Endodermal cell (in vitro differentiated cells): ENCODE data around the gene SHKBP1. TPM values are rescaled to one million over a fixed set of nuclear protein-coding genes. Genes with fewer than 3 reads are reported as not detected.
A peak's percentile ranks its signal among the peaks of the same experiment; 100 is the strongest.

Source experiments
- DNase-seq: peaks from one replicate; pipeline ENCODE4 v3.0.0-alpha.2; 2017
- H3K27ac ChIP-seq: 2 replicates; pipeline ENCODE4 v1.5.1; 2013; ENCODE audit warnings: mild to moderate bottlenecking, low read depth, low read length, moderate library complexity
- H3K27me3 ChIP-seq: 2 replicates; pipeline ENCODE4 v1.6.1; 2013; ENCODE audit warnings: mild to moderate bottlenecking, low read length, moderate library complexity; ENCODE audit not compliant: insufficient read depth, control insufficient read depth, poor library complexity, severe bottlenecking
- H3K36me3 ChIP-seq: 2 replicates; pipeline ENCODE4 v1.7.0; 2013; ENCODE audit warnings: mild to moderate bottlenecking, low read length, moderate library complexity; ENCODE audit not compliant: control insufficient read depth, insufficient read depth
- H3K4me1 ChIP-seq: one replicate; pipeline ENCODE4 v1.7.0; 2013; ENCODE audit warnings: low read length; ENCODE audit not compliant: control insufficient read depth, insufficient read depth
- H3K4me3 ChIP-seq: 2 replicates; pipeline ENCODE4 v1.5.1; 2013; ENCODE audit warnings: mild to moderate bottlenecking, low read length, moderate library complexity
- H3K9ac ChIP-seq: 2 replicates; pipeline ENCODE4 v1.6.1; 2013; ENCODE audit warnings: mild to moderate bottlenecking, low read length, moderate library complexity; ENCODE audit not compliant: poor library complexity, severe bottlenecking; ENCODE audit errors: extremely low read depth
- H3K9me3 ChIP-seq: 2 replicates; pipeline ENCODE4 v1.6.1; 2013; ENCODE audit warnings: mild to moderate bottlenecking, low read length, moderate library complexity; ENCODE audit not compliant: control insufficient read depth
- H3K27ac Mint-ChIP-seq: 2 replicates; pipeline ENCODE4 v1.8.0; 2020; ENCODE audit warnings: mixed read lengths
- H3K27me3 Mint-ChIP-seq: 2 replicates; pipeline ENCODE4 v1.8.0; 2021; ENCODE audit warnings: mild to moderate bottlenecking, mixed read lengths; ENCODE audit not compliant: insufficient read depth
- H3K36me3 Mint-ChIP-seq: 2 replicates; pipeline ENCODE4 v1.8.0; 2020; ENCODE audit warnings: low read depth, mixed read lengths
- H3K4me1 Mint-ChIP-seq: 2 replicates; pipeline ENCODE4 v1.8.0; 2020; ENCODE audit warnings: mixed read lengths
- H3K4me3 Mint-ChIP-seq: 2 replicates; pipeline ENCODE4 v1.8.0; 2020; ENCODE audit warnings: mild to moderate bottlenecking, moderate library complexity, mixed read lengths
- H3K9me3 Mint-ChIP-seq: 2 replicates; pipeline ENCODE4 v1.8.0; 2020; ENCODE audit warnings: mild to moderate bottlenecking, mixed read lengths
- CTCF ChIP-seq: fragments of 200-600 bp; sonication (generic); conservative IDR thresholded peaks from 2 replicates; pipeline ENCODE4 v1.5.0; 2021; ENCODE audit warnings: antibody characterized with exemption, mild to moderate bottlenecking
- WGBS, 2 experiments: methylation state at CpG; one replicate each; pipeline versions ENCODE4 v1.1.5 to v1.1.7; 2013; ENCODE audit warnings: missing lambda C conversion rate in 2 of 2, mixed read lengths in 1 of 2; ENCODE audit not compliant: insufficient coverage in 1 of 2, insufficient read length in 1 of 2; 5-methylcytosine and 5-hydroxymethylcytosine counted together
- total RNA-seq, 2 donors: library from RNA; stranded (reverse); fragmentation: NEBNext Ultra II Directional in 1 of 2; extraction: Animal tissue kit (Norgen Biotek cat#: 25700) in 1 of 2; gene quantifications; 2 replicates in 1 of 2; 3 replicates in 1 of 2; pipeline ENCODE4 v1.2.1, GENCODE V29; 2021

The SHKBP1 gene
- total RNA-seq, 2 donors from 2014 or later, result 110 TPM

- Mint-ChIP-seq H3K27me3 (peaks cover 85% of the 10 kb centered on the region), H3K4me3 (no peak overlapping the region), H3K4me1 (peaks cover 5% of the 10 kb centered on the region), H3K36me3 (no peaks in the 10 kb centered on the region), H3K9me3 (peaks cover 3% of the 10 kb centered on the region), H3K27ac (no peak overlapping the region)
- peak overlapping the region; percentile 17 for H3K4me3 ChIP-seq
- TF ChIP-seq CTCF, result no peak
- H3K9me3 ChIP-seq, result no peaks in the 10 kb centered on the region
- DNase-seq, result peak; percentile 72
- H3K4me1 ChIP-seq, result no peaks in the 10 kb centered on the region
- peaks cover 72% of the 10 kb centered on the region for H3K27me3 ChIP-seq
- 7 to 12% methylated on average over 36 to 70 of the region's 70 CpGs for WGBS, 2 experiments
- no peak overlapping the region for H3K9ac ChIP-seq
- H3K27ac ChIP-seq, result no peak overlapping the region
- no peaks in the 10 kb centered on the region for H3K36me3 ChIP-seq
Observed at GRCh38 chr19:40567750-40568494, 8.8 kb upstream of the SHKBP1 start.

DNA sequence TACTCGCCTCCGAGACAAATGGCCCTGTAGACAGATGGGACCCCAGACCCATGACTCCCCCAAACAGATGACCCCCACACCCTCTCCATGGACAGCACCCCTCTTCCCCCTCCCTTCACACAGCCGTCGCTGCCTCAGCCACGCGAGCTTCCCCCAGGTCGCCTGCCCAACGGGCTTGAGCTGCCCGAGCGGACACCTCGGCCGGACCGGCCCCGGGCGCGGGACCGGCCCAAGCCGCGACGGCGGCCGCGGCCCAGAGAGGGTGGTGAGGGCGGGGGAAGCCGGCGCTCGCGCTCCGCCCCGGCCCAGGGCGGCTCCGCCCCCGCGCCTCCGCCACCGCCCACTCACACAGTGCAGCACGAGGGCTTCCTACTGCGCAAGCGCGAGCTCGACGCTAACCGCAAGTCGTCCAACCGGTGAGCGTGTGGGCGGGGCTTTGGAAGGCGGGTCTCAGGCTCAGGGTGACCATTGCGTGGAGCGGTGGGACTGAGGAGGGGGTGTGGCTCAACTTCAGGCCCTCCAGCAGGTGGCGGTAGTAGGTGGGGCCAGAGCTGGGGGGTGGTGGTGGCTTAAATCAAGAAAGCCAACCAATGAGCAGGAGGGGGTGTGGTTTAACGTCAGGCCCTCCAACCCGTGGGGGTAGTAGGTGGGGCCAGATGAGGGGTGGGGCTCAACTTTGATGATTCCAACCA is 6.2 kb upstream of the SHKBP1 start:
- DNase-seq, result peak; percentile 100
- 0 to 1% methylated on average over 10 to 53 of the region's 53 CpGs for WGBS, 2 experiments
- Histone ChIP-seq H3K27me3 (peaks cover 49% of the 10 kb centered on the region), H3K4me1 (no peaks in the 10 kb centered on the region), H3K9ac (no peak overlapping the region), H3K9me3 (no peaks in the 10 kb centered on the region), H3K27ac (no peak overlapping the region), H3K4me3 (peak overlapping the region; percentile 81), H3K36me3 (no peaks in the 10 kb centered on the region)
- H3K36me3 Mint-ChIP-seq, result no peaks in the 10 kb centered on the region
- peaks cover 3% of the 10 kb centered on the region for H3K9me3 Mint-ChIP-seq
- peaks cover 66% of the 10 kb centered on the region for H3K27me3 Mint-ChIP-seq
- peak overlapping the region; percentile 55 for H3K4me3 Mint-ChIP-seq
- peaks cover 5% of the 10 kb centered on the region for H3K4me1 Mint-ChIP-seq
- no peak overlapping the region for H3K27ac Mint-ChIP-seq
- no peak for TF ChIP-seq CTCF

DNA sequence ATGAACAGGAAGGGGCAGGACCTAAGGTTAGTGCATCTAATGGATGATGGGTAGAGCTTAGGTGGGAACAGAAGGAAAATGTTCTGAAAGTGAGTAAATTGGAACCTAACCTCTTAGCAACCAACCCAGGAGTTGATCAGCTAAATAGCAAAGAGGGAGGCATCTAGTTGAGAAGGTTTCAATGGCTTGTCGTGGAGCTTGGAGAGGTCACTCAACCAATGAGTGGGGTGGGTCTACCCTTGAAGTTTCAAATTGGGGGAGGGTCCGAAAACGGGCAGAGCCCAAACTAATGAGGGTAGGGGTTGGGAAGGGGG is 5.7 kb upstream of the SHKBP1 start:
- DNase-seq, result no peak
- Mint-ChIP-seq H3K36me3 (no peaks in the 10 kb centered on the region), H3K27me3 (peaks cover 61% of the 10 kb centered on the region), H3K9me3 (peaks cover 3% of the 10 kb centered on the region), H3K4me3 (peak overlapping the region; percentile 27), H3K27ac (peak overlapping the region; percentile 19), H3K4me1 (peaks cover 6% of the 10 kb centered on the region)
- no peak overlapping the region for H3K27ac ChIP-seq
- H3K4me1 ChIP-seq, result no peaks in the 10 kb centered on the region
- no peak overlapping the region for H3K9ac ChIP-seq
- H3K9me3 ChIP-seq, result no peaks in the 10 kb centered on the region
- WGBS, 2 experiments, result 47% methylated on average over 3 of the region's 3 CpGs
- peak overlapping the region; percentile 26 for H3K4me3 ChIP-seq
- TF ChIP-seq CTCF, result no peak
- no peaks in the 10 kb centered on the region for H3K36me3 ChIP-seq
- peaks cover 44% of the 10 kb centered on the region for H3K27me3 ChIP-seq
